Right ventricle myocardium inferior (tissue), 1 donor: ENCODE measurements around the gene GNB1L. TPM values are rescaled to one million over a fixed set of nuclear protein-coding genes. Genes with fewer than 3 reads are reported as not detected.
A peak's percentile ranks its signal among the peaks of the same experiment; 100 is the strongest.
"Not testable (repeated sequence)": the region's sequence is repeated elsewhere in the genome, so short reads cannot be mapped to it uniquely, and the experiment has no call there.

Experiments
- ATAC-seq: fragments of 200-7000 bp; cut with Tn5 transposase; one replicate; pipeline ENCODE4 v1.9.1; 2020; ENCODE audit warnings: mild to moderate bottlenecking, moderate library complexity
- DNase-seq: peaks from one replicate; pipeline ENCODE4 v3.0.0; 2021; ENCODE audit errors: missing footprints
- intact Hi-C: fragments of 100-400 bp; cut with DNase I; formaldehyde crosslinking; loops from one replicate; pipeline ENCODE4 v1.11.0; 2022
- total RNA-seq: library from RNA; stranded (reverse); fragmentation: NEBNext Ultra II Directional; extraction: Animal tissue kit (Norgen Biotek cat#: 25700); gene quantifications from one replicate; pipeline ENCODE4 v1.2.1, GENCODE V29; 2021
- donor health status: DM: no; HTN: yes; CAD: no; lungs with severe emphysema.

Gene GNB1L
- total RNA-seq, 1 donor from 2014 or later = 1.9 TPM

GRCh38 chr22:19797086-19798002, 57.3 kb downstream of the GNB1L start:
- intact Hi-C loops = no loop called here

GRCh38 chr22:19796160-19796559, 58.5 kb downstream of the GNB1L start:
- DNase-seq (no peak), ATAC-seq (no peak)
- intact Hi-C loops = no loop called here

More at GRCh38 chr22:19797086-19798002, 57.3 kb downstream of the GNB1L start:
- DNase-seq (no peak), ATAC-seq (no peak)

- intact Hi-C loops = no loop called here
- no peak for DNase-seq
- no peak for ATAC-seq
These were observed 59.1 kb downstream of the GNB1L start for GRCh38 chr22:19795617-19796008.

- intact Hi-C loops = no loop called here
- ATAC-seq (no peak), DNase-seq (no peak)
These were observed 60.9 kb downstream of the GNB1L start for GRCh38 chr22:19793661-19794310.

GRCh38 chr22:19793161-19793560, 61.5 kb downstream of the GNB1L start:
- ATAC-seq = no peak
- DNase-seq = no peak
- intact Hi-C loops = no loop called here

GRCh38 chr22:19792383-19792896, 62.2 kb downstream of the GNB1L start:
- DNase-seq, ATAC-seq: not testable (repeated sequence)

GRCh38 chr22:19791894-19792293, 62.8 kb downstream of the GNB1L start:
- DNase-seq (no peak), ATAC-seq (no peak)
- intact Hi-C loops = no loop called here

More at GRCh38 chr22:19792383-19792896, 62.2 kb downstream of the GNB1L start:
- intact Hi-C loops = not testable (repeated sequence)

- DNase-seq (no peak), ATAC-seq (no peak)
- intact Hi-C loops = no loop called here
These were observed 63.4 kb downstream of the GNB1L start for GRCh38 chr22:19791243-19791642.

- intact Hi-C loops = no loop called here
- ATAC-seq (no peak), DNase-seq (no peak)
These were observed 64.8 kb downstream of the GNB1L start for GRCh38 chr22:19789828-19790227.

- DNase-seq (no peak), ATAC-seq (no peak)
- intact Hi-C loops = no loop called here
These were observed 65.3 kb downstream of the GNB1L start for GRCh38 chr22:19789406-19789805.

- intact Hi-C loops = no loop called here
- no peak for DNase-seq
- no peak for ATAC-seq
These were observed 65.9 kb downstream of the GNB1L start for GRCh38 chr22:19788661-19789225.

- DNase-seq = peak; percentile 23
- ATAC-seq = no peak
- intact Hi-C loops = no loop called here
These were observed 66.9 kb downstream of the GNB1L start for GRCh38 chr22:19787849-19788141.

- DNase-seq = peak; percentile 42
- intact Hi-C loops = no loop called here
- ATAC-seq = no peak
These were observed 67.5 kb downstream of the GNB1L start for GRCh38 chr22:19786959-19787848.

GRCh38 chr22:19786264-19786585, 68.4 kb downstream of the GNB1L start:
- ATAC-seq (no peak), DNase-seq (no peak)
- intact Hi-C loops = no loop called here

- intact Hi-C loops = no loop called here
- DNase-seq = no peak
These were observed 69.0 kb downstream of the GNB1L start for GRCh38 chr22:19785461-19786263.

GRCh38 chr22:19784384-19785175, 70.1 kb downstream of the GNB1L start:
- no peak for DNase-seq
- no peak for ATAC-seq
- intact Hi-C loops = no loop called here

More at GRCh38 chr22:19785461-19786263, 69.0 kb downstream of the GNB1L start:
- no peak for ATAC-seq
